Stimulated activated CD8-positive, alpha-beta memory T cell treated with anti-CD3 and anti-CD28 coated beads, Interleukin-4, amount 100 ng/mL, for 48 hours (primary cell): ENCODE measurements around the gene TMEM151A.
A peak's percentile ranks its signal among the peaks of the same experiment; 100 is the strongest.

Experiments
- DNase-seq: peaks from one replicate; pipeline ENCODE4 v3.0.0-alpha.2; 2020

The TMEM151A gene

DNA sequence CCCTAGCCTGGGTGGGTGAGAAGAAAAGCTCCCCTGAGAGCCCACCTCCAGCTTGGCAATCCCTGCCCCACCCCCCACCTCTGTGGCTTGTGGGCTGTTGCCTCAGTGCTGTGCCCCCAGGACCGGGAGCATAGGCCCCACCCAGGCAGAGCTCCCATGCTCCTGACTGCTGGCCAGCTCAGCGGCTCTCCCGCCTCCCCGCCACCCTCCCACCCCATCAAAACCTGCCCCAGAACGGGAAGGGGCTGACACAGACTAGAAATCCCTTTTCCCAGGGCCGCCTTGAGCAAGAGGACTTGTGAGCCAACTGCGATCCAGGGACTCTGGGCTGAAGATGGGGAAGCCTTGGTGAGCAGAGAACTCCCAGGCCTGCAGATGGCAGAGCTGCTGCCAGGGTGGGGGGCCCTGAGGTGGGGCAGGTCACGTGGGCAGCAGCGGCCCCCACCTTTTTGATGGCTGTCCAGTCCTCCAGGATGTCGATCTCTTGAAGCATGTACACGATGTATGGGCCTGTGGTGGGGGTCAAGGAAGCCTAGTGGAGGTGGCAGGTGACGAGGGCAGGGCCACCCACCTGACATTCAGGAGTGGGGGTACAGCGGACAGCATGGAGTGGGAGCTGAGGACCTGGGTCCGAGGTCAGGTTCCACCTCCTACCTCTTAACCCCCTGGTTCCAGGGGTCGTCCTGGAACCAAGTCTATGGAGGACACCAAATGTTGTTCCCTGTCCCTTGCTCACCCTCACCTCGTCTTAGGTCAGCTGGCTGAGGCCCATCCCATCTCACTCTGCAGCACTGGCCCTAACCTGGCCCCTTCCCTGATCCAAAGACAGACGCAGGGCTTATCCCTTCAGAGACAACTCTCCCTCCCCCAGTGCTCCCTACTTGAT lies 46.8 kb downstream of the TMEM151A start:
- DNase-seq = no peak

DNA sequence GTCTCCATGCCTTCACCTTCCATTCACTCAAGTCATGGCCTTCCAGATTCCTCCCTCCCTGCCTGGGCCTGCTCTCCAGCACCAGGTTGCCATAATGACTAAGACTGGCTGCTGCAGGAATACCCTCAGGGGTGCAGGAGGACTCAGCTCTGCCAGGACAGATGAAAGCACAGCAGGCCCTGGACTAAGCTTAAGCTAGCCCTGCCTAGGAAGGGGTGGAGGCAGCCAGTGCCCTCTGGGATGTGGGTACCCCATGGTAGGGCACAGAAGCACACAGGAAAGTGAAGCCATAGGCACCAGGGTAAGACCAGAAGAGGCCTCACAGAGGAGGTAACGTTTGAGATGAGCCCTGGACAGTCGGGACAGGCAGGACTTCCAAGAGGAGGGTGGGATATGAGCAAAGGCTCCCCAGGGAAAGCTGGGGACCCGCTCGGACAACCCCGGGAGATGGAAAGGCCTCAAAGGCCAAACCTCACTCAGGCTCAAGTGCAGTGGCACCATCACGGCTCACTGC lies 47.5 kb downstream of the TMEM151A start:
- DNase-seq = no peak

GRCh38 chr11:66339686-66340483 lies 48.2 kb downstream of the TMEM151A start:
- DNase-seq = no peak

DNA sequence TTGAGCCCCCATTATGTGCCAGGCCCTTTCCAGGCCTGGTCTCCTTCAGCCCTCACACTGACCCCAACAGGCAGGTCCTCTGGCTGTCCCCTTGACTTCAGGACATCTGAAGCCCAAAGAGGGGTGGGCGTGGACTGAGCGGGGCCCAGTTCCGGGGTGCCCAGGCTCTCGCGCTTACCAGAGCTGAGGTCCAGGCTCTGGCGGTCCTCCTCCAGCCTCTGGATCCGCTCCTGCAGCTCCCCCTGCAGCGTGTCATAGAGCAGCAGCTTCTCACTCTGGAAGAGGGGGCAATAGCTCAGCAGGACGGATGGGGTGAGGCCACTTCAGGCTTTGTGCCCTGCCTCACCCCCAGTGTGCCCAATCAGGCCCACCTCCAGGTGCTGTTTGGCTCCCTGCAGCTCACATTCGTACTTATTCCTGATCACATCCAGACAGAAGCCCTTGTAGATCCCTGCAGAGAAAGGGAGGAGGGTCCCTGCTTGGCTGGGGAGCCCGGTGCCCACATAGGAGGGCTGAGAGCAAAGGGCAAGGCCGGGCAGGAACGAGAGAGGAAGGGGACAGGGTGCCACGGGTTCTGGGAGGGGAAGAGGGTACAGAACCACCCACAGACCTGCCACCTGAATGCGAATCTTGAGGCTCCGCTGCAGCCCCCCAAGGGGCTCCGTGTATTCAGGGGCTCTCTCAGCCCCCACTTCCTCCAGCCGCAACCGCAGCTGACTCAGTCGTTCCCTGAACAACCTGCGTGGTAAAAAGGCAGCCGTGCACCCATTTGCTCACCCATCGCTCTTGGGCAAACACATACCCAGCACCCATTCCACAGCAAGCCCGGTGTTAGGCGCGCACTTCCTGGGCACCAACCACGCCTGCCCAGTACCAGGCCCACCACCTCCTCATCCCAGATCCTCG lies 49.2 kb downstream of the TMEM151A start:
- DNase-seq = no peak

- DNase-seq = no peak
Measured at GRCh38 chr11:66341502-66342126, 49.9 kb downstream of the TMEM151A start.

DNA sequence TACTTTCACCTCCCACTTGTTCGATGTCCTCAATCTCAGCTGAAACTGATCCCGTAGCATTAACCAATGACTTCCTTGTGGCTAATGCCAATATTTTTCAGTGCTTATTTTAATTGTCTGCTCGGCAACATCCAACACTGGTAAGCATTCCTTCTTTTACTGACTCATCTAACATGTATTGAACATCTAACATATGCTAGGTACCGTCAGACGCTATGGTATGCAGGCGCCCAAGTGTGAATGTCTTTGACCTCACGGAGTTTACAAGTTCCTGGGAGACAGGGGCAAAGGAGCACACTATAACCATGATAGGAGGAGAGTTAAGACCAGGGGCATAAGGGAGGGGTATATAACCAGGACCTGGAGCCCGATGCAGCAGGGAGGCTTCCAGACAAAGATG lies 51.5 kb downstream of the TMEM151A start:
- DNase-seq = no peak

- peak; percentile 99 for DNase-seq
Measured at GRCh38 chr11:66344550-66345315, 53.0 kb downstream of the TMEM151A start, which contains the start of gene BRMS1. BRMS1 (minus strand) TSS chr11:66345104; CDS start chr11:66342234, 2,870 bp downstream.

- DNase-seq = no peak
Measured at GRCh38 chr11:66345316-66345649, 53.6 kb downstream of the TMEM151A start.
